ENCODE measurements around the gene KRT85. TPM values are rescaled to one million over a fixed set of nuclear protein-coding genes. Genes with fewer than 3 reads are reported as not detected.
A peak's percentile ranks its signal among the peaks of the same experiment; 100 is the strongest.

KRT85 gene
- total and polyA plus RNA-seq, 12 donors, result not detected

- H3K9me3 ChIP-seq (replicated peaks in 1 of 3), result no peaks in the 10 kb centered on the region
- H3K4me3 ChIP-seq, result no peak overlapping the region
- no peak for TF ChIP-seq POLR2A (IDR thresholded peaks at IDR 0.05)
- no peaks in the 10 kb centered on the region for H3K4me1 ChIP-seq (replicated peaks in 1 of 2)
- H3K36me3 ChIP-seq (replicated peaks in 1 of 2), result no peaks in the 10 kb centered on the region
- DNase-seq, result peak in 1 of 7 donors; percentile 21
- H3K27ac ChIP-seq, result no peak overlapping the region
- peaks cover 19% of the 10 kb centered on the region for H3K27me3 ChIP-seq
- intact Hi-C loops (cut with DNase I), result no loop called here
- WGBS, 4 donors, result 60 to 74% (median 63%) methylated on average over 3 of the region's 3 CpGs
Measured at GRCh38 chr12:52313461-52313860, 53.8 kb downstream of the KRT85 start.

DNA sequence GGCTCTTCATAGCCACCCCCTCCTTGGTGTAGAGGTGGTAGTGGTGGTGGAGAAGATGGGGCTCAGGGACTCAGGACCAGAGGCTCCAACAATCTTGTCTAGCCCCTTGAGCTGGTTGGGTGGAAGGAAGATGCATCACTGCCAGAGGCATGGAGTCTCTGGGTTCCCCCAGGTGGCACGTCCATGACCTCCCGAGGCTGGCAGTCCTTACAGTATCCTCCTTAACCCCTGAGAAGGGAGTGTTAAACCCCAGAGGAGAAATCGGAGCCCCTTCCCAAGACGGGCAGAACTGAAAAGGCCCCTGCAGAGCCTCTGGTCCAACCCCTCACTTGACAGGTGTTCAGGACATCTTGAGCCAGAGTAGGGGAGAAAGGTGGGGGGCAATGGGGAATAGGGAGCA, 55.2 kb downstream of the KRT85 start:
- no peak for DNase-seq
- Histone ChIP-seq H3K4me1 (replicated peaks in 1 of 2) (no peaks in the 10 kb centered on the region), H3K36me3 (replicated peaks in 1 of 2) (no peaks in the 10 kb centered on the region), H3K27ac (no peak overlapping the region), H3K4me3 (no peak overlapping the region), H3K27me3 (peaks cover 21% of the 10 kb centered on the region), H3K9me3 (replicated peaks in 1 of 3) (no peaks in the 10 kb centered on the region)
- TF ChIP-seq, protein P1, sequence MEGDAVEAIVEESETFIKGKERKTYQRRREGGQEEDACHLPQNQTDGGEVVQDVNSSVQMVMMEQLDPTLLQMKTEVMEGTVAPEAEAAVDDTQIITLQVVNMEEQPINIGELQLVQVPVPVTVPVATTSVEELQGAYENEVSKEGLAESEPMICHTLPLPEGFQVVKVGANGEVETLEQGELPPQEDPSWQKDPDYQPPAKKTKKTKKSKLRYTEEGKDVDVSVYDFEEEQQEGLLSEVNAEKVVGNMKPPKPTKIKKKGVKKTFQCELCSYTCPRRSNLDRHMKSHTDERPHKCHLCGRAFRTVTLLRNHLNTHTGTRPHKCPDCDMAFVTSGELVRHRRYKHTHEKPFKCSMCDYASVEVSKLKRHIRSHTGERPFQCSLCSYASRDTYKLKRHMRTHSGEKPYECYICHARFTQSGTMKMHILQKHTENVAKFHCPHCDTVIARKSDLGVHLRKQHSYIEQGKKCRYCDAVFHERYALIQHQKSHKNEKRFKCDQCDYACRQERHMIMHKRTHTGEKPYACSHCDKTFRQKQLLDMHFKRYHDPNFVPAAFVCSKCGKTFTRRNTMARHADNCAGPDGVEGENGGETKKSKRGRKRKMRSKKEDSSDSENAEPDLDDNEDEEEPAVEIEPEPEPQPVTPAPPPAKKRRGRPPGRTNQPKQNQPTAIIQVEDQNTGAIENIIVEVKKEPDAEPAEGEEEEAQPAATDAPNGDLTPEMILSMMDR (IDR thresholded peaks at IDR 0.05), result no peak
- no peak for TF ChIP-seq POLR2A (IDR thresholded peaks at IDR 0.05)
- intact Hi-C loops (cut with DNase I), result no loop called here
- WGBS, 4 donors, result 50 to 65% (median 61%) methylated on average over 2 to 4 of the region's 4 CpGs

GRCh38 chr12:52311285-52311648, 56.0 kb downstream of the KRT85 start:
- TF ChIP-seq POLR2A (IDR thresholded peaks at IDR 0.05), result no peak
- TF ChIP-seq, protein P1 (IDR thresholded peaks at IDR 0.05), result no peak
- Histone ChIP-seq H3K4me1 (replicated peaks in 1 of 2) (no peaks in the 10 kb centered on the region), H3K36me3 (replicated peaks in 1 of 2) (no peaks in the 10 kb centered on the region), H3K27me3 (peaks cover 21% of the 10 kb centered on the region), H3K27ac (no peak overlapping the region), H3K9me3 (replicated peaks in 1 of 3) (no peaks in the 10 kb centered on the region), H3K4me3 (no peak overlapping the region)
- 76 to 86% (median 82%) methylated on average over 3 of the region's 3 CpGs for WGBS, 4 donors
- intact Hi-C loops (cut with DNase I), result no loop called here
- no peak for DNase-seq

GRCh38 chr12:52310622-52311284, 56.5 kb downstream of the KRT85 start:
- Histone ChIP-seq H3K9me3 (replicated peaks in 1 of 3) (no peaks in the 10 kb centered on the region), H3K27me3 (peaks cover 21% of the 10 kb centered on the region), H3K36me3 (replicated peaks in 1 of 2) (no peaks in the 10 kb centered on the region), H3K4me3 (no peak overlapping the region), H3K27ac (no peak overlapping the region), H3K4me1 (replicated peaks in 1 of 2) (no peaks in the 10 kb centered on the region)
- intact Hi-C loops (cut with DNase I), result no loop called here
- DNase-seq, result no peak
- WGBS, 4 donors, result 75 to 85% (median 80%) methylated on average over 5 of the region's 5 CpGs
- TF ChIP-seq, protein P1 (IDR thresholded peaks at IDR 0.05), result no peak
- no peak for TF ChIP-seq POLR2A (IDR thresholded peaks at IDR 0.05)

Other genes starting within 250 kb of the KRT85 start
- 10 to 100 TPM in 1 of 9 donors, 1 to 10 TPM in 7, under 1 TPM in 1; 0.95 to 14.6 (median 5.1) TPM for gene KRT80, start 175.5 kb downstream of the KRT85 start, total RNA-seq
- gene KRT80, start 175.5 kb downstream of the KRT85 start, polyA plus RNA-seq, result 1 to 10 TPM; 1.8 to 8.8 (median 2.5) TPM
- gene KRT7, start 134.2 kb downstream of the KRT85 start, total RNA-seq, result 10 to 100 TPM in 2 of 9 donors, 1 to 10 TPM in 6, under 1 TPM in 1; 0.33 to 13.5 (median 7.9) TPM
- gene KRT7, start 134.2 kb downstream of the KRT85 start, polyA plus RNA-seq, result 10 to 100 TPM in 2 of 3 donors, 1 to 10 TPM in 1; 2.1 to 34.8 (median 12.1) TPM
- 1 to 10 TPM in 5 of 9 donors, under 1 TPM in 3, not detected in 1; 0.69 to 6.2 (median 1.4) TPM for gene KRT86, start 92.8 kb downstream of the KRT85 start, total RNA-seq
- gene KRT86, start 92.8 kb downstream of the KRT85 start, polyA plus RNA-seq, result 1 to 10 TPM in 1 of 3 donors, under 1 TPM in 1, not detected in 1; 0.61 to 1.4 TPM
- gene KRT81, start 75.9 kb downstream of the KRT85 start, total RNA-seq, result under 1 TPM in 2 of 9 donors, not detected in 7; 0.25 to 0.42 TPM
- not detected for gene KRT81, start 75.9 kb downstream of the KRT85 start, polyA plus RNA-seq
- gene KRT83, start 46.1 kb downstream of the KRT85 start, total RNA-seq, result not detected
- gene KRT83, start 46.1 kb downstream of the KRT85 start, polyA plus RNA-seq, result not detected
- gene KRT84, start 18.2 kb upstream of the KRT85 start, total RNA-seq, result not detected
- not detected for gene KRT84, start 18.2 kb upstream of the KRT85 start, polyA plus RNA-seq
- gene KRT82, start 38.9 kb upstream of the KRT85 start, total RNA-seq, result not detected
- not detected for gene KRT82, start 38.9 kb upstream of the KRT85 start, polyA plus RNA-seq
- not detected for gene KRT75, start 66.9 kb upstream of the KRT85 start, total RNA-seq
- not detected for gene KRT75, start 66.9 kb upstream of the KRT85 start, polyA plus RNA-seq
- gene KRT6B, start 84.7 kb upstream of the KRT85 start, total RNA-seq, result under 1 TPM in 1 of 9 donors, not detected in 8; 0.25 TPM
- under 1 TPM in 1 of 3 donors, not detected in 2; 0.20 TPM for gene KRT6B, start 84.7 kb upstream of the KRT85 start, polyA plus RNA-seq
- gene KRT6C, start 106.3 kb upstream of the KRT85 start, total RNA-seq, result under 1 TPM in 1 of 9 donors, not detected in 8; 0.28 TPM
- under 1 TPM in 1 of 3 donors, not detected in 2; 0.17 TPM for gene KRT6C, start 106.3 kb upstream of the KRT85 start, polyA plus RNA-seq
- 1 to 10 TPM in 1 of 9 donors, under 1 TPM in 1, not detected in 7; 0.28 to 1.1 TPM for gene KRT6A, start 125.8 kb upstream of the KRT85 start, total RNA-seq
- 1 to 10 TPM in 1 of 3 donors, under 1 TPM in 1, not detected in 1; 0.24 to 2.7 TPM for gene KRT6A, start 125.8 kb upstream of the KRT85 start, polyA plus RNA-seq
- under 1 TPM in 4 of 9 donors, not detected in 5; 0.11 to 0.88 (median 0.37) TPM for gene KRT5, start 152.9 kb upstream of the KRT85 start, total RNA-seq
- 1 to 10 TPM in 1 of 3 donors, under 1 TPM in 1, not detected in 1; 0.56 to 4.2 TPM for gene KRT5, start 152.9 kb upstream of the KRT85 start, polyA plus RNA-seq
- not detected for gene KRT71, start 185.7 kb upstream of the KRT85 start, total RNA-seq
- not detected for gene KRT71, start 185.7 kb upstream of the KRT85 start, polyA plus RNA-seq
- gene KRT74, start 206.4 kb upstream of the KRT85 start, total RNA-seq, result not detected
- not detected for gene KRT74, start 206.4 kb upstream of the KRT85 start, polyA plus RNA-seq
- under 1 TPM in 1 of 9 donors, not detected in 8; 0.14 TPM for gene KRT72, start 234.0 kb upstream of the KRT85 start, total RNA-seq
- 1 to 10 TPM in 1 of 3 donors, not detected in 2; 2.7 TPM for gene KRT72, start 234.0 kb upstream of the KRT85 start, polyA plus RNA-seq

Data from adrenal gland (tissue), 12 donors.